ENCODE results near the gene CDK13.
A peak's percentile ranks its signal among the peaks of the same experiment; 100 is the strongest.

Gene CDK13

GRCh38 chr7:39949971-39950472 is at the start of gene CDK13:
Gene CDK13 (plus strand): TSS chr7:39950256. CDS start chr7:39950642, 386 bp downstream.
- Histone ChIP-seq H3K4me1 (ENCODE audit: control insufficient read depth, insufficient read depth, low read length) (no peaks in the 10 kb centered on the region), H3K36me3 (ENCODE audit: control insufficient read depth in 2 of 2, insufficient read depth in 1 of 2, low read length in 2 of 2) (peaks cover 0 to 6% of the 10 kb centered on the region in 2 experiments; a peak in 1 of 3 replicates), H3K4me3 (ENCODE audit: low read depth, low read length) (peak within 1 kb of the TSS; percentile 99), H3K27ac (ENCODE audit: extremely low read depth, low read depth, low read length) (peak within 1 kb of the TSS; percentile 99), H3K9me3 (ENCODE audit: control insufficient read depth, insufficient read depth, low read depth, low read length) (no peaks in the 10 kb centered on the region)
- POLR2A ChIA-PET, result interaction anchor here (0.5 to 2.0 kb wide), 7 partner anchors 10 to 368 kb away, joined by 3 to 9 read pairs (median 4); partner anchors contain the start of genes MPLKIP and SUGCT
- CTCF ChIA-PET, result interaction anchor here (0.7 to 2.0 kb wide), 2 partner anchors 43 to 103 kb away, joined by 3 to 5 read pairs; no protein-coding TSS in a partner anchor
- TF ChIP-seq CTCF (tag by site-specific recombination; IDR thresholded peaks at IDR 0.05) (0 out of 2 replicates have a peak, but pooled peaks have one; percentile 13), ZBTB7A (tag by site-specific recombination; IDR thresholded peaks at IDR 0.05; ENCODE audit: low read depth) (0 out of 2 replicates have a peak, but pooled peaks have one; percentile 18), TCF7L2 (IDR thresholded peaks at IDR 0.05; ENCODE audit: borderline replicate concordance, low read depth, low read length) (no peak), EGR2 (tag by site-specific recombination; IDR thresholded peaks at IDR 0.05; ENCODE audit: low read depth) (peak; percentile 67), ZNF473 (tag by site-specific recombination; IDR thresholded peaks at IDR 0.05) (no peak), ZNF394 (tag by site-specific recombination; IDR thresholded peaks at IDR 0.05; ENCODE audit: borderline replicate concordance) (no peak), ZNF488 (tag by site-specific recombination; IDR thresholded peaks at IDR 0.05) (no peak), PBX3 (CRISPR knock-in tag; IDR thresholded peaks at IDR 0.05) (no peak; the same call in 1 of the 2 replicates), HOXD13 (CRISPR knock-in tag; IDR thresholded peaks at IDR 0.05; ENCODE audit: borderline replicate concordance) (no peak), ZNF501 (tag by site-specific recombination; IDR thresholded peaks at IDR 0.05) (0 out of 2 replicates have a peak, but pooled peaks have one; percentile 56), PATZ1 (tag by site-specific recombination; IDR thresholded peaks at IDR 0.05) (peak; percentile 82), ZNF19 (tag by site-specific recombination; IDR thresholded peaks at IDR 0.05; ENCODE audit: low read depth) (no peak), SP3 (tag by site-specific recombination; IDR thresholded peaks at IDR 0.05) (no peak; the same call in 1 of the 2 replicates), ZNF175 (tag by site-specific recombination; IDR thresholded peaks at IDR 0.05) (no peak), ZFP37 (tag by site-specific recombination; IDR thresholded peaks at IDR 0.05) (0 out of 2 replicates have a peak, but pooled peaks have one; percentile 42), OVOL3 (tag by site-specific recombination; IDR thresholded peaks at IDR 0.05) (no peak), ZNF837 (tag by site-specific recombination; IDR thresholded peaks at IDR 0.05) (no peak), ZFP69B (tag by site-specific recombination; IDR thresholded peaks at IDR 0.05) (no peak), ZSCAN16 (tag by site-specific recombination; IDR thresholded peaks at IDR 0.05) (no peak), ZNF629 (tag by site-specific recombination; IDR thresholded peaks at IDR 0.05) (0 out of 2 replicates have a peak, but pooled peaks have one; percentile 14), ZNF140 (tag by site-specific recombination; IDR thresholded peaks at IDR 0.05) (no peak), ZNF548 (tag by site-specific recombination; IDR thresholded peaks at IDR 0.05) (no peak), ZNF561 (tag by site-specific recombination; IDR thresholded peaks at IDR 0.05; ENCODE audit: borderline replicate concordance) (no peak; the same call in 1 of the 2 replicates), ZNF202 (tag by site-specific recombination; IDR thresholded peaks at IDR 0.05; ENCODE audit: borderline replicate concordance) (no peak), ZNF768 (tag by site-specific recombination; IDR thresholded peaks at IDR 0.05) (no peak), PRDM1 (tag by site-specific recombination; IDR thresholded peaks at IDR 0.05) (no peak), GLIS1 (tag by site-specific recombination; IDR thresholded peaks at IDR 0.05) (no peak), ZSCAN5A (tag by site-specific recombination; IDR thresholded peaks at IDR 0.05) (no peak), YY2 (tag by site-specific recombination; IDR thresholded peaks at IDR 0.05) (no peak), ZFP3 (tag by site-specific recombination; IDR thresholded peaks at IDR 0.05; ENCODE audit: low read depth) (no peak)
